ENCODE results near the gene DNAJA4. TPM values are rescaled to one million over a fixed set of nuclear protein-coding genes. Genes with fewer than 3 reads are reported as not detected.

DNAJA4 gene
- total and polyA plus RNA-seq, 4 experiments from 2014 or later = 7.8 to 32.8 (median 21.8) TPM

DNA sequence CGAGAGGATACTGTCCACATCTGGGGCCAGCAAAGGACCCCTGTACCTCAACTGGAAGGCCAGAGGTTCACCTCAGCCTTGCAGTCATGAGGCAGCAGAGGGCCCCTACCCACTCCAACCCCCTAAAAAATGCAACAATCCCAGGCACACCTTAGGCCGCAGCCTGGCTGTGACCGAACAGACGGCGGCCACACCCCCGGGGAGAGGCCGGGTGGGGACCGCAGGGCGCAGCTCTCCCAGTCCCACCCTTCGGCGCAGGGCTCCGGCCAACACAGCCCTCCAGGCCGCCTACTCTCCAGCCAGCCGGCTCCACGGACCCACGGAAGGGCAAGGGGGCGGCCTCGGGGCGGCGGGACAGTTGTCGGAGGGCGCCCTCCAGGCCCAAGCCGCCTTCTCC, 457 bp upstream of the DNAJA4 start:
- Mint-ChIP-seq H3K36me3 (peaks cover 0 to 4% of the 10 kb centered on the region in 2 donors), H3K4me1 (peaks cover 19 to 31% (median 22%) of the 10 kb centered on the region in 4 donors), H3K27me3 (no peaks in the 10 kb centered on the region), H3K4me3 (peak overlapping the region in 7 of 8 donors; percentile 69 to 83 (median 72)), H3K27ac (peak overlapping the region in 5 of 7 donors; percentile 47 to 89 (median 75)), H3K9me3 (no peaks in the 10 kb centered on the region)
- H3K36me3 ChIP-seq (ENCODE audit: insufficient read depth, low read length) = no peaks in the 10 kb centered on the region
- peak overlapping the region in 1 of 2 donors; percentile 43 for H3K4me3 ChIP-seq (ENCODE audit: low read length in 2 of 2)
- no peaks in the 10 kb centered on the region for H3K27me3 ChIP-seq (ENCODE audit: insufficient read depth, low read length)
- H3K4me1 ChIP-seq (ENCODE audit: insufficient read depth, low read length) = peaks cover 22% of the 10 kb centered on the region
- H3K27ac ChIP-seq (ENCODE audit: low read depth, low read length) = peak overlapping the region; percentile 50
- ChIA-PET CTCF (ENCODE audit: partially characterized antibody) (no interaction called here), POLR2A (ENCODE audit: partially characterized antibody) (interaction anchor here (1.0 to 3.8 kb wide), 6 partner anchors 10 to 222 kb away, joined by 3 to 47 read pairs (median 10); partner anchors contain the start of genes IDH3A, IREB2 and SKIC8)
- no peak for DNase-seq
- no peaks in the 10 kb centered on the region for H3K9me3 ChIP-seq (ENCODE audit: control insufficient read depth in 1 of 2, low read length in 2 of 2)
- intact Hi-C loops (cut with micrococcal nuclease) = no loop called here

DNA sequence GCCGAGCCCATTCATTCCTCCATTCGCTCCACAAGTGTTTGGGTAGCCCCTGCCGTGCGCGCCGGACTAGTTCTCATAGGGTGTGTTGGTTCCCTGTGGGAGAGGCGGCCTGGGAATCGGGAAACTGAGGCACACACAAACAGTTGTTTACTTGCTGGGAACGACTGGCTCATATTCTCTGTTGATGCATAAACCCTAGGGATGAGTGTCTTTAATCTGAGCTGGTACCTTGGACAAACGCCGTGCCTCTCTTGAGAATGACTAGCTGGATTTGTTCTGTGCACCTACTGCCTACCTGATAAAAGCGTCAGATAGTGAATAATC, 737 bp downstream of the DNAJA4 start:
- Mint-ChIP-seq H3K27ac (peak overlapping the region; percentile 87 to 95 (median 91)), H3K9me3 (no peaks in the 10 kb centered on the region), H3K36me3 (peaks cover 0 to 4% of the 10 kb centered on the region in 2 donors), H3K4me3 (peak overlapping the region; percentile 88 to 94 (median 89)), H3K27me3 (no peaks in the 10 kb centered on the region), H3K4me1 (peaks cover 21 to 34% (median 23%) of the 10 kb centered on the region in 4 donors)
- no peaks in the 10 kb centered on the region for H3K9me3 ChIP-seq (ENCODE audit: control insufficient read depth in 1 of 2, low read length in 2 of 2)
- H3K27me3 ChIP-seq (ENCODE audit: insufficient read depth, low read length) = no peaks in the 10 kb centered on the region
- ChIA-PET POLR2A (ENCODE audit: partially characterized antibody) (interaction anchor here (1.0 to 3.8 kb wide), 9 partner anchors 9 to 496 kb away, joined by 3 to 47 read pairs (median 7); partner anchors contain the start of genes IDH3A, IREB2, PSMA4 and SKIC8), CTCF (ENCODE audit: partially characterized antibody) (interaction anchor here (1.2 to 3.2 kb wide), 10 partner anchors 12 to 163 kb away, joined by 3 to 14 read pairs (median 4); partner anchors contain the start of gene SKIC8)
- H3K4me1 ChIP-seq (ENCODE audit: insufficient read depth, low read length) = peaks cover 22% of the 10 kb centered on the region
- intact Hi-C loops (cut with micrococcal nuclease) = no loop called here
- no peaks in the 10 kb centered on the region for H3K36me3 ChIP-seq (ENCODE audit: insufficient read depth, low read length)
- no peak for DNase-seq
- H3K27ac ChIP-seq (ENCODE audit: low read depth, low read length) = peak overlapping the region; percentile 63
- peak overlapping the region; percentile 55 to 58 for H3K4me3 ChIP-seq (ENCODE audit: low read length in 2 of 2)

DNA sequence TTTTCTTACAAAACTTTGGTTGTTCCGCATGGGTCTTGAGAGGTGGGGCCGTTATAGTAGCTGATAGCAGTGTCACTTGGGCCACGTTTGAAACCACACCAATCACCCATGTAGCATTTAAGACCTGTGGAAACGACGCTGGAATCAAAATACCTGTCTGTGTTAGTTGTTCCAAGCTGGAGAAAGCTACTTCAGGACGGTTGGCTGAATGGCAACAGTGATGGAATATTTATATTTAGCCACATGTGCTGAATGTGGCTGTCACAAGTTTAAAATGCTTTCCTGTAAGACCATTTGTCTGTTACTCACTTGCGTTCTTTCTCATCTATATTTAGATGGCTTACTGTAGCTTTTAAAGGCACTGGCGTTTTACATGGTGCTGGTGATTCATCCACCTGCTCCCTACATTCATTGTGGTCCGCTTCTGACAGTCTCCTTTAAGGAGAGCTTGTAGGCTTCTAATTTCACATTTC, 1.4 kb downstream of the DNAJA4 start:
- peaks cover 21 to 34% (median 26%) of the 10 kb centered on the region in 4 donors for H3K4me1 Mint-ChIP-seq
- POLR2A ChIA-PET (ENCODE audit: partially characterized antibody) = interaction anchor here (1.0 to 3.8 kb wide), 7 partner anchors 8 to 275 kb away, joined by 3 to 47 read pairs (median 8); partner anchors contain the start of genes IDH3A, IREB2, PSMA4 and SKIC8
- intact Hi-C loops (cut with micrococcal nuclease) = no loop called here

DNA sequence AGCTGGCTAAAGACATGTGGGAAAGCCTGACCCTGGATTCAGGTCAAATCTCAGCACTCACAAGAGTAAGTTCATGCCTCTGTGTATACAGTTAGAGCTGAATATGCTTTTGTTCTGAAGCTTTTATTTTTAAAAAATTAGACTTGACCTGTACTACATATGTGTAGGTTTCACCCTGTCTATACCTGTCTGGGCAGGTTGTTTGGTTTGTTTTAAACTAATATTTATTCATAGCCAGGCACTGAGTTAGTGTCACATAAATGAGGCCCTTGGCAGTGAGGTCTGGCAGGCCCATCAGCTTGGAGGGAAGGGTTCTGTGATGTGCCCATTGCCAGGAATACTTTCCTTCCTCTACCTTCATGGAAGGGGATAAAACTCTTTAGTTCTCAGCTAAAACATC, 1.9 kb downstream of the DNAJA4 start:
- Histone ChIP-seq H3K36me3 (ENCODE audit: insufficient read depth, low read length) (no peaks in the 10 kb centered on the region), H3K4me3 (ENCODE audit: low read length in 2 of 2) (no peak overlapping the region), H3K9me3 (ENCODE audit: control insufficient read depth in 1 of 2, low read length in 2 of 2) (no peaks in the 10 kb centered on the region), H3K27ac (ENCODE audit: low read depth, low read length) (no peak overlapping the region), H3K4me1 (ENCODE audit: insufficient read depth, low read length) (peaks cover 22% of the 10 kb centered on the region), H3K27me3 (ENCODE audit: insufficient read depth, low read length) (no peaks in the 10 kb centered on the region)
- no peaks in the 10 kb centered on the region for H3K9me3 Mint-ChIP-seq
- intact Hi-C loops (cut with micrococcal nuclease) = no loop called here
- H3K36me3 Mint-ChIP-seq = peaks cover 3 to 4% of the 10 kb centered on the region in 2 donors
- peaks cover 21 to 34% (median 26%) of the 10 kb centered on the region in 4 donors for H3K4me1 Mint-ChIP-seq
- ChIA-PET POLR2A (ENCODE audit: partially characterized antibody) (interaction anchor here (1.6 to 3.8 kb wide), 3 partner anchors 15 to 117 kb away, joined by 7 to 47 read pairs (median 13); partner anchors contain the start of genes IDH3A and SKIC8), CTCF (ENCODE audit: partially characterized antibody) (interaction anchor here (1.2 to 3.2 kb wide), 8 partner anchors 11 to 162 kb away, joined by 3 to 14 read pairs (median 5); partner anchors contain the start of gene SKIC8)
- H3K27me3 Mint-ChIP-seq = no peaks in the 10 kb centered on the region
- peak overlapping the region in 5 of 8 donors; percentile 88 to 94 (median 89) for H3K4me3 Mint-ChIP-seq
- no peak for DNase-seq
- peak overlapping the region in 4 of 7 donors; percentile 14 to 95 (median 88) for H3K27ac Mint-ChIP-seq

More for the DNA sequence above, 1.4 kb downstream of the DNAJA4 start:
- CTCF ChIA-PET (ENCODE audit: partially characterized antibody) = interaction anchor here (1.2 to 3.2 kb wide), 9 partner anchors 12 to 162 kb away, joined by 3 to 14 read pairs (median 5); partner anchors contain the start of gene SKIC8
- peak in 1 of 5 donors; percentile 10 for DNase-seq
- Histone ChIP-seq H3K4me3 (ENCODE audit: low read length in 2 of 2) (no peak overlapping the region), H3K9me3 (ENCODE audit: control insufficient read depth in 1 of 2, low read length in 2 of 2) (no peaks in the 10 kb centered on the region), H3K36me3 (ENCODE audit: insufficient read depth, low read length) (no peaks in the 10 kb centered on the region), H3K27me3 (ENCODE audit: insufficient read depth, low read length) (no peaks in the 10 kb centered on the region), H3K4me1 (ENCODE audit: insufficient read depth, low read length) (peaks cover 22% of the 10 kb centered on the region), H3K27ac (ENCODE audit: low read depth, low read length) (no peak overlapping the region)
- Mint-ChIP-seq H3K27me3 (no peaks in the 10 kb centered on the region), H3K36me3 (peaks cover 3 to 4% of the 10 kb centered on the region in 2 donors), H3K4me3 (peak overlapping the region; percentile 88 to 94 (median 89)), H3K27ac (peak overlapping the region in 6 of 7 donors; percentile 87 to 95 (median 91)), H3K9me3 (no peaks in the 10 kb centered on the region)

DNA sequence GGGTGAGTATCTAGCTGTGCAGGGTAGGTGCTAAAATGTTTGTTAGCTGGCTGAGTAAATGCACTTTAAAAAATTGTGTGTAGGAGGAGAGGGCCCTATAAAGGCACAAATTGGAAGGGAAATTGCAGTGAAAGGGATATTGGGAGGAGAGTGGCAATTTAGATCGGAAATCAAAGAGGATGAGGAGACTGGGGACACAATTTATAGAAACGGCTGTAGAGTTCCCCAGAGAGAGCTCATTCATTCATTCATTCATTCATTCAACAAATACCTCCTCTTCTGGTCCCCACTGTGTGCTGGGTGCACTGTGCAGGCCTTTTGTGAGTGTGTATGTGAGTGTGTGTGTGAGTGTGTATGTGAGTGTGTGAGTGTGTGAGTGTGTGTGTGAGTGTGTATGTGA, 2.4 kb downstream of the DNAJA4 start:
- H3K27me3 ChIP-seq (ENCODE audit: insufficient read depth, low read length) = no peaks in the 10 kb centered on the region
- no peak for DNase-seq
- peaks cover 22% of the 10 kb centered on the region for H3K4me1 ChIP-seq (ENCODE audit: insufficient read depth, low read length)
- CTCF ChIA-PET (ENCODE audit: partially characterized antibody) = interaction anchor here (1.5 to 3.2 kb wide), 4 partner anchors 25 to 159 kb away, joined by 3 to 14 read pairs (median 6); partner anchors contain the start of gene SKIC8
- no peaks in the 10 kb centered on the region for H3K9me3 ChIP-seq (ENCODE audit: control insufficient read depth in 1 of 2, low read length in 2 of 2)
- H3K4me1 Mint-ChIP-seq = peaks cover 21 to 34% (median 26%) of the 10 kb centered on the region in 4 donors
- H3K36me3 Mint-ChIP-seq = peaks cover 3 to 8% of the 10 kb centered on the region in 2 donors
- POLR2A ChIA-PET (ENCODE audit: partially characterized antibody) = no interaction called here
- H3K4me3 Mint-ChIP-seq = peak overlapping the region in 4 of 8 donors; percentile 10 to 55 (median 29)
- H3K27ac ChIP-seq (ENCODE audit: low read depth, low read length) = no peak overlapping the region
- no peaks in the 10 kb centered on the region for H3K27me3 Mint-ChIP-seq
- no peak overlapping the region for H3K4me3 ChIP-seq (ENCODE audit: low read length in 2 of 2)
- intact Hi-C loops (cut with micrococcal nuclease) = no loop called here
- H3K27ac Mint-ChIP-seq = peak overlapping the region in 3 of 7 donors; percentile 31 to 87 (median 67)
- H3K36me3 ChIP-seq (ENCODE audit: insufficient read depth, low read length) = no peaks in the 10 kb centered on the region
- no peaks in the 10 kb centered on the region for H3K9me3 Mint-ChIP-seq

DNA sequence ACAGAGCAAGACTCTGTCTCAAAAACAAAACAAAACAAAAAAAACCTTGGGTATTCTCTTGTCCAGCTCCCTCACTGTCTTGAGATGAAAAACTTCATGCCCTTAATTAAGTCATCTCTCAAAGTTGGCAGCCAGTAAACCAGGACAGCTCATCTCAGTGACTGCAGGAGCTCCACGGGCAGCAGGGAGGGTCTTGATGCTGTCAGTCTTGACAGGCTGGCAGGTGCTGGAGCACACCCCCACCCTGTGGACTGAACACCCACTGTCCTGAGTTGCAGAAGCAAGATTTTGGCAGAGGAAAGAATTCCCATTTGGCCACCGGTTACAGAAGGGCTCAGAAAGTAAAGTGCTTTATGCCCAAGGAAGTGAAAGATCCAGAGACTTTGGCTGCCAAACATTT, 8.0 kb downstream of the DNAJA4 start:
- CTCF ChIA-PET (ENCODE audit: partially characterized antibody) = interaction anchor here (1.0 kb wide), 1 partner anchor 10 kb away, joined by 3 read pairs; no protein-coding TSS in a partner anchor
- H3K4me3 ChIP-seq (ENCODE audit: low read length in 2 of 2) = no peak overlapping the region
- POLR2A ChIA-PET (ENCODE audit: partially characterized antibody) = interaction anchor here (0.6 kb wide), 1 partner anchor 188 kb away, joined by 3 read pairs; no protein-coding TSS in a partner anchor
- no peaks in the 10 kb centered on the region for H3K9me3 ChIP-seq (ENCODE audit: control insufficient read depth in 1 of 2, low read length in 2 of 2)
- no peaks in the 10 kb centered on the region for H3K4me1 ChIP-seq (ENCODE audit: insufficient read depth, low read length)
- no peak overlapping the region for H3K27ac ChIP-seq (ENCODE audit: low read depth, low read length)
- peaks cover 6% of the 10 kb centered on the region for H3K36me3 ChIP-seq (ENCODE audit: insufficient read depth, low read length)
- H3K27me3 ChIP-seq (ENCODE audit: insufficient read depth, low read length) = no peaks in the 10 kb centered on the region
- DNase-seq = no peak
- Mint-ChIP-seq H3K4me3 (no peak overlapping the region), H3K27me3 (no peaks in the 10 kb centered on the region), H3K36me3 (peaks cover 5 to 42% of the 10 kb centered on the region in 2 donors), H3K9me3 (no peaks in the 10 kb centered on the region), H3K4me1 (peaks cover 2 to 9% (median 6%) of the 10 kb centered on the region in 4 donors), H3K27ac (no peak overlapping the region)
- intact Hi-C loops (cut with micrococcal nuclease) = no loop called here

DNA sequence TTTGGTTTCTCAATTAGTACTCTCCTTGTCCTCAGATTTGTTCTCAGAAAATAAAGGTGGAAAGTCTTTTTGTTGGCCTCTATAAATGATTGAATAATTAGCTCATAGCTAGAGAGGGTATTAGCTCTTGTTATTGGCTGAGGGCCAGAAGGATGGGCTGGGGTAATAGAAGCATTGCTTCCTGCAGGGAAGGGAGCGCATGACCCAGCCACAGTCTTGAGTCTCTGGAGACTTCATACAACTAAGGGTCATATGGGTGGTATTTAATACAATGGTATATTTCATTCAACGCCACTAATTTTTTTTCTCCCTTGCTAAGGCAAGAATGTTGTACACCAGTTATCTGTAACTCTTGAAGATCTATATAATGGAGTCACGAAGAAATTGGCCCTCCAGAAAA, 8.4 kb downstream of the DNAJA4 start:
- Histone ChIP-seq H3K4me1 (ENCODE audit: insufficient read depth, low read length) (no peaks in the 10 kb centered on the region), H3K27me3 (ENCODE audit: insufficient read depth, low read length) (no peaks in the 10 kb centered on the region), H3K4me3 (ENCODE audit: low read length in 2 of 2) (no peak overlapping the region), H3K9me3 (ENCODE audit: control insufficient read depth in 1 of 2, low read length in 2 of 2) (no peaks in the 10 kb centered on the region), H3K36me3 (ENCODE audit: insufficient read depth, low read length) (peaks cover 6% of the 10 kb centered on the region), H3K27ac (ENCODE audit: low read depth, low read length) (no peak overlapping the region)
- H3K27ac Mint-ChIP-seq = peak overlapping the region in 1 of 7 donors; percentile 62
- no peaks in the 10 kb centered on the region for H3K9me3 Mint-ChIP-seq
- H3K36me3 Mint-ChIP-seq = peaks cover 6 to 42% of the 10 kb centered on the region in 2 donors
- POLR2A ChIA-PET (ENCODE audit: partially characterized antibody) = interaction anchor here (0.6 to 1.8 kb wide), 2 partner anchors 8 to 188 kb away, joined by 3 to 8 read pairs; partner anchors contain the start of gene DNAJA4
- H3K4me1 Mint-ChIP-seq = peaks cover 2 to 8% (median 4%) of the 10 kb centered on the region in 4 donors
- no peak for DNase-seq
- no peak overlapping the region for H3K4me3 Mint-ChIP-seq
- CTCF ChIA-PET (ENCODE audit: partially characterized antibody) = interaction anchor here (1.0 kb wide), 1 partner anchor 10 kb away, joined by 3 read pairs; no protein-coding TSS in a partner anchor
- H3K27me3 Mint-ChIP-seq = no peaks in the 10 kb centered on the region
- intact Hi-C loops (cut with micrococcal nuclease) = no loop called here
